Measurements from ENCODE around the gene AHRR.
"Not testable (repeated sequence)": the region's sequence is repeated elsewhere in the genome, so short reads cannot be mapped to it uniquely, and the experiment has no call there.

AHRR gene

DNA sequence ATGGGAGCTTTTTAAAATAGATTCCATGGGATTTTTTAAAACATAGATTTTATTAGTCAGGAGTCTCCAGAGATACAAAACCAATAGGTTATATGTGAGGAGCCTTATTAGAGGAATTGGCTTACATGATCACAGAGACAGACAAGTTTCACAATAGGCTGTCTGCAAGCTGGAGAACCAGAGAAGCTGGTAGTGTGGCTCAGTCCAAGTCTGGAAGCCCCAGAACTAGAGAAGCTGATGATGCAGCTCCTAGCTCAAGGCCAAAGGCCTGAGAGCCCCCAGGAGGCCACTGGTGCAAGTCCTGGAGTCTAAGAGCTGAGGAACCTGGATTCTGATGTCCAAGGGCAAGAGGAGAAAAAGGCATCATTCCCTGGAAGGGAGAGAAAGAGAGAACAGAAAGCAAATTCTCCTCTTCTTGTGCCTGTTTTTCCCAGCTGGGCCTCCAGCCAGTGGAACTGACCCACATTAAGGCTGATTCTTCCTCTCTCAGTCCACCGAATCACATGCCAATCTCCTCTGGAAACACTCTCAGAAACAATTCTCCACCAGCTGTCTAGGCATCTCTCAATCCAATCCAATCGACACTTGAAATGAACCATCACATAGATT, 59.3 kb downstream of the AHRR start:
- no peak for DNase-seq

GRCh38 chr5:383066-383465, 61.6 kb downstream of the AHRR start:
- DNase-seq: no peak

DNA sequence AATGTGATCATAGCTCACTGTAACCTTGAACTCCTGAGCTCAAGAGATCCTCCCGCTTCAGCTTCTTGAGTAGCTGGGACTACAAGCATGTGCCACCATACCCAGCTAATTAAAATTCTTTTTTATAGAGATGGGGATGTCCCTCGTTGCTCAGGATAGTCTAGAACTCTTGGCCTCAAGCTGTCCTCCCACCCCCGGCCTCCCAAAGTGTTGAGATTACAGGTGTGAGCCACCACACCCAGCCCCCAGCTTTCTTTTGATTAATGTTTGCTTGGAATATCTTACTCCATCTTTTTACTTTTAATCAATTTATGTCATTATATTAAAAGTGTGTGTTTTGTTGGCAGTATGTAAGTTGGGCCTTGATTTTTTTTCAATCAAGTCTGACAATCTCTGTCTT, 62.1 kb downstream of the AHRR start:
- no peak for DNase-seq

GRCh38 chr5:384576-384975, 63.1 kb downstream of the AHRR start:
- DNase-seq: not testable (repeated sequence)

GRCh38 chr5:385321-385720, 63.8 kb downstream of the AHRR start:
- DNase-seq: no peak

- DNase-seq: no peak
Measured at GRCh38 chr5:386432-387341, 65.2 kb downstream of the AHRR start.

- no peak for DNase-seq
Measured at GRCh38 chr5:387491-388265, 66.2 kb downstream of the AHRR start.

DNA sequence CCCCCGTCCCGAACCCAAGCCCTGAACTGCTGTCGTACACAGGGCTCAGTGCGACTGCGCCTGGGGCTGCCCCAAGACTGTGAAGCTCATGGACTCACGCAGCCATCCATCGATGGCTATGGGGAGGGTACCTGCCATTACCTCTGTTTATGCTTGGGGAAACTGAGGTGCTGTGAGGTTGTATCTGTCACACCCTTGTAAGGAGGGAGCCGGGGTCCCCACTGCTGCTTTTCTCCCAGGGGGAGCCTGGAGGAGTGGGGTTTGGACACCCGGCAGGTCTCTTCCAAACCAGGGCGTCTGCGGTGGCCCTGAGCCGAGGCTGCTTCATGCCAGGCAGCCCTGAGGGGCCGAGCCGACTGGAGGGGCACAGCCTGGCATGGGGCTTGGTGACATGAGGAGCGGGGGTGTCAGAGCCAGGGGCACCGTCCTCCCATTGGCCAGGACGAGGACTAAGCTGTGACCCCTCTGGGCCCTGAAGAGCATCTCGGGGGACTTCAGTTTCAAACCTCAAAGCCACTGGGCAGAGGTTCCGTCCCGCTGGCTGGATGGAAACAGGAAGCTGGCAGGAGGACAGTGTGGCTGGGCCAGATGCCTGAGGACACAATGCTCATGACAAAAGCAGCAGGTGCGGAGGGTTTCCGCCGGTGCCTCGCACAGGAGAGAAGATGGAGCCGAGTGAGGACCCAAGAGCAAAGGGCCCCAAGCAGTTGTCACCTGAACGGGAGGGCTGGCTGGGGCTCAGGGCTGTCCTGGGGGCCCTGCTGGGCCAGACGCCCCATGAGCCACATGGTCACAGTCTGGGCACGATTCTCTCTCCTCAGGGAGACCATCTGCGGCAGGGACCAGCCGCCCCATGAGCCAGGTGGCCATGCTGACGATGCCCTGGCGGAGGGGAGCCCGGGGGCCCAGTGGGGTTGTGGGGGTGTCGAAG, 67.0 kb downstream of the AHRR start:
- no peak for DNase-seq

GRCh38 chr5:389197-389821, 67.8 kb downstream of the AHRR start:
- no peak for DNase-seq

DNA sequence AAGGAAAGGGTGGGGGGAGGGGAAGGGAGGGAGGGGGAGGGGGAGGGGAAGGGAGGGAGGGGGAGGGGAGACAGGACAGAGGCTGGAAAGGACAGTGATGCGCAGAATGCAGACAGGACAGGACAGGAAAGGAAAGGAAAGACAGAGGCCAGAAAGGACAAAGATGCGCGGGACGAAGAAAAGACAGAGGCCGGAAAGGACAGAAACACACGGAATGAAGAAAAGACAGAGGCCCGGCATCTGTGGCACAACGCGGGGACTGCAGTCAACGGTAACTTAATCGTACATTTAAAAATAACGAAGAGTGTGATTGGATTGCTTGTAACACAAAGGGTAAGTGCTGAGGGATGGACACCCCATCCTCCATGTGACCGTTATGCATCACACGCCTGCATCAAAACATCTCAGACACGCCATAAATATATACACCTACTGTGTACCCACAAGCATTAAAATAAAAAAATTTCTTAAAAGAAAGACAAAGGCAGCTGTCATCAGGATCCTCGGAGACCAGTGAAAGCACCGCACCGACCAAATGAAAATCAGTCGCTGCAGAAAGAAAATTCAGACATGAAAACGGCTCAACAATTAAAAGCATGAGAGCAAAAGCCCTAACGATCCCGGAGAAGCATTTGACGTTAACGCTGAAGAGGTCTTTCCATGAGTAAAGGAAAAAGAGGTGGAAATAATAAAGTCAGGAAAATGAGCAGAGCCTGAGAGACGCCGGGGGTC, 68.5 kb downstream of the AHRR start:
- no peak for DNase-seq

DNA sequence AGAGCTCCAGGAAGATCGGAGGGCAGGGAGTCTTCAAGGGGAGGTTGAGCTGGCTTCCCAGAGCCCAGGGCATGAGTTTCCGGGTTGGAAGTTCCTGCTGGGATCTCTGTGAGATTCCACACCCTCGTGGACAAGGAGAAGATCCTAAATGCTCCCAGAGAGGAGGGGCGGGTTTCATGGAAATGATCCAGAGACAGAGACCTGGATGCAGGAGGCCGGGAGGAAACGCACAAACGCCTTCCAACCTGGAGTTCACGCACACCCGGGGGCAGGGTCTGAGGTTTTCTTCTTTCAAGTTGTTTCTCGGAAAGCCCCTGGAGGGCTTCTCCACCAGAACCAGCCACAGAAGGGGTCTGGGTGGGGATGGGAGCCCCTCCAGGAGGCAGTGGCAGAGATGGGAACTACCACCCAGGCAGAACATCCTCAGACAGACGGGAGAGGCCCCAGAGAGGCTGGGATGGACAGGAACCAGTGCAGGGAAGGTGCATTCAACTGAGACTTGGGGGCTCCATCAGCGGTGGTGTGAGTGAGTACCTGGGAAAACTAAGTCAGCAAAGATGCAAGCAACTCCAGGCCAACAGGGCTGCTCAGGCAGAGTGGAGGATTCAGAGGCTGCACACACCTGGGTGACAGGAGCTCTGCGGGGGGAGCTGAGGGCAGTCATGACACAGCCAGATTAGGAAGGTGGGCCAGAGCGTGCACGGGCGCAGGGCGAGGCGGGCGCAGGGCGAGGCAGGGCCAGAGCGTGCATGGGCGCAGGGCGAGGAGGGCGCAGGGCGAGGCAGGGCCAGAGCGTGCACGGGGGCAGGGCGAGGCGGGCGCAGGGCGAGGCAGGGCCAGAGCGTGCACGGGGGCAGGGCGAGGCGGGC, 69.3 kb downstream of the AHRR start:
- DNase-seq: no peak

- DNase-seq: peak; percentile 78
Measured at GRCh38 chr5:392431-392988, 71.0 kb downstream of the AHRR start.

GRCh38 chr5:393846-394275, 72.3 kb downstream of the AHRR start:
- no peak for DNase-seq

- no peak for DNase-seq
Measured at GRCh38 chr5:394671-395155, 73.2 kb downstream of the AHRR start.

- DNase-seq: no peak
Measured at GRCh38 chr5:395156-395920, 73.8 kb downstream of the AHRR start.

DNA sequence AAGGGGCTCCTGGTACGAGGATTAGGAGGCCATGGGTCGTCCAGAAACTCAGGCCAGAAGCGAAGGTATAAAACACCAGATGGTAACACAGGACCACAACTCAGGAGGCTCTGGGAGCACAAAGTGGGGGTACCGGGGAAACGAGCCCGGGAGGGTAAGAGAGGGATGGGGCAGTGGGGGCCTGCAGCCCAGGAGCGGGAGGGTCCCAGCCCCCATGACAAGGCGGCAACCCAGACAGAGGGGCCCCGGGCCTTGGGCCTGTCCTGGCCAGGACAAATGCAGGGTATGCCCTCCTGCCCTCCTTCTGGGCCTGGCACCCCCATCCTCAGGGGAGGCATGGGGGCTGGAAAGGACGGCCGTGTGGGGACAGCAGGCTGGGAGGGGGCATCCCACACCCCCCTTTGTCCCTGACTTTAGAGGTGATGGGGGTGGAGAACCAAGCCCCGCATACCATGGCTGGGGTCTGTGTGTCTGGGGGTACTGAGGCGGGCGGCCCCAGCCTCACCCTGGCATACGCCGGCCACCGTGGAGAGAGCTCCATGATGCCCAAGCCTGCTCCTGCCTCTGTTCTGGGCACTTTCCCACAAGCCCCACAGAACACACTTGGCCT, 74.5 kb downstream of the AHRR start:
- DNase-seq: no peak

- no peak for DNase-seq
Measured at GRCh38 chr5:396531-396961, 75.0 kb downstream of the AHRR start.

GRCh38 chr5:398141-398474, 76.6 kb downstream of the AHRR start:
- DNase-seq: not testable (repeated sequence)

Data from stimulated activated CD4-positive, alpha-beta T cell treated with anti-CD3 and anti-CD28 coated beads, Interleukin-4, amount 100 ng/mL, for 1 hour (primary cell).